GM12892 (cell line): ENCODE results near the gene DIPK1C.

Source experiments
- POLR2A ChIP-seq: IDR thresholded peaks from 2 replicates; pipeline ENCODE4 v1.6.1; 2011; ENCODE audit warnings: low read depth, low read length, control low read depth
- POLR2AphosphoS5 ChIP-seq: IDR thresholded peaks from 2 replicates; pipeline ENCODE4 v1.6.1; 2011; ENCODE audit warnings: low read depth, low read length, control low read depth
- TAF1 ChIP-seq: IDR thresholded peaks from 2 replicates; pipeline ENCODE4 v1.6.1; 2011; ENCODE audit warnings: low read depth, mild to moderate bottlenecking, control low read depth, low read length, borderline replicate concordance

DNA sequence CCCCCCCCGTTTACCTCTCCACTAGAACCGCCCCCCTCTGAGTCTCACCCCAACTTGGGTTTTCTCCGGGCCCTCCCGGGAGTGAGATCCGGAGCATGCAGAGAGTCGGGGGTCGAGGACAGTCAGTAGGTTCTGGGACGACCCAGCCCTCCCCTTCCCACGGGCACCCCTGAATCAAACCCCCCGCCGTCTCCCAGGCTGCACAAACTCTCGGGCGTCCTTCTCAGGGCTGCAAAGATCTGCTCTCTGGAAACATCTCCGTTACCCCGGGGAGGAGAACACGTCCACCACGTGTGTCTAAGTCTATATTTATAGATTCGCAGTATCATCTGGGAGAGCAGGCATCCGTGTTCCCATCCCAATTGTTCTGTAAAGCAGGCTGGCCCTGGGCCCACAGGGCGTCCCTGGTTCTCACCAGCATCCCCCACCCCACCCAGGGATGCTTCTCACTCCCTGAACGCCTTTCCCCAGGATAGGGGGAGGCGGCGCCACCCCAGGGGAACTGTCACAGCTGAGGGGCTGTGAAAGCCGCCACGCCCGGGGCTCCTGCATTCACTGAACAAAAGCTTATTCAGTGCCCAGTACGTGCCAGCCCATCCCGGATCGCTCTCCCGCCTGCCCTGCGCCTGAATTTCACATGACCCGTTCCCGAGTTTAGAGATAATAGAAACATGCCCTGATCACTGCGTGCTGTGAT is 765 bp upstream of the DIPK1C start:
- TF ChIP-seq POLR2A = no peak
- no peak for TF ChIP-seq POLR2AphosphoS5
- TF ChIP-seq TAF1 = no peak
